Right atrium auricular region (tissue), 2 donors: Measurements from ENCODE around the gene S100A10. TPM values are rescaled to one million over a fixed set of nuclear protein-coding genes. Genes with fewer than 3 reads are reported as not detected.
A peak's percentile ranks its signal among the peaks of the same experiment; 100 is the strongest.

Experiments used
- DNase-seq: peaks from one replicate; pipeline ENCODE4 v3.0.0-alpha.2; 2019; ENCODE audit warnings: low spot score
- H3K27ac ChIP-seq, 2 donors: fragments of 200-600 bp; sonication (generic); 1 replicate in 1 of 2; 2 replicates in 1 of 2; pipeline ENCODE4 v1.5.1; 2016 to 2019
- H3K27me3 ChIP-seq, 2 donors: fragments of 200-600 bp; sonication (generic); one replicate each; pipeline versions ENCODE4 v1.5.1 to v1.6.0; 2017 to 2019
- H3K36me3 ChIP-seq: fragments of 200-600 bp; sonication (generic); one replicate; pipeline ENCODE4 v1.5.1; 2016
- H3K4me1 ChIP-seq, 2 donors: fragments of 200-600 bp; sonication (generic); one replicate each; pipeline versions ENCODE4 v1.5.1 to v1.6.0; 2017 to 2019
- H3K4me3 ChIP-seq, 2 donors: fragments of 200-600 bp; sonication (generic); 1 replicate in 1 of 2; 2 replicates in 1 of 2; pipeline ENCODE4 v1.5.1; 2017 to 2019; ENCODE audit warnings: mild to moderate bottlenecking in 1 of 2, moderate library complexity in 1 of 2
- H3K9me3 ChIP-seq, 2 donors: fragments of 200-600 bp; sonication (generic); one replicate each; pipeline ENCODE4 v1.5.1; 2019
- CTCF ChIP-seq, 2 donors: fragments of 200-600 bp; sonication (generic); IDR thresholded peaks; one replicate each; pipeline ENCODE4 v1.5.1; 2019; ENCODE audit warnings: antibody characterized with exemption in 2 of 2
- total RNA-seq, 2 donors: library from RNA; depleted of rRNA; stranded (reverse); fragments of >200 nt; gene quantifications; one replicate each; pipeline ENCODE4 v1.1.0, GENCODE V29; 2016

Gene S100A10
- total RNA-seq, 2 donors from 2014 or later = 75.2 to 116 TPM

- H3K4me3 ChIP-seq = no peak overlapping the region
- DNase-seq = no peak
- H3K4me1 ChIP-seq = peaks cover 0 to 5% of the 10 kb centered on the region in 2 donors
- no peaks in the 10 kb centered on the region for H3K9me3 ChIP-seq
- H3K27ac ChIP-seq = no peak overlapping the region
- no peaks in the 10 kb centered on the region for H3K36me3 ChIP-seq
- H3K27me3 ChIP-seq = no peaks in the 10 kb centered on the region
- no peak for TF ChIP-seq CTCF (IDR thresholded peaks at IDR 0.05)
These were observed 13.4 kb upstream of the S100A10 start for GRCh38 chr1:152007047-152007446.

GRCh38 chr1:152005360-152005912 is 11.8 kb upstream of the S100A10 start:
- Histone ChIP-seq H3K27ac (no peak overlapping the region), H3K4me1 (peaks cover 0 to 5% of the 10 kb centered on the region in 2 donors), H3K27me3 (no peaks in the 10 kb centered on the region), H3K4me3 (no peak overlapping the region), H3K36me3 (no peaks in the 10 kb centered on the region), H3K9me3 (no peaks in the 10 kb centered on the region)
- no peak for TF ChIP-seq CTCF (IDR thresholded peaks at IDR 0.05)
- no peak for DNase-seq

- Histone ChIP-seq H3K27ac (no peak overlapping the region), H3K4me1 (peaks cover 0 to 5% of the 10 kb centered on the region in 2 donors), H3K27me3 (no peaks in the 10 kb centered on the region), H3K36me3 (no peaks in the 10 kb centered on the region), H3K4me3 (no peak overlapping the region), H3K9me3 (no peaks in the 10 kb centered on the region)
- no peak for TF ChIP-seq CTCF (IDR thresholded peaks at IDR 0.05)
- DNase-seq = no peak
These were observed 10.3 kb upstream of the S100A10 start for GRCh38 chr1:152003846-152004442.

- Histone ChIP-seq H3K36me3 (no peaks in the 10 kb centered on the region), H3K4me1 (peaks cover 0 to 5% of the 10 kb centered on the region in 2 donors), H3K27me3 (no peaks in the 10 kb centered on the region), H3K4me3 (no peak overlapping the region), H3K27ac (no peak overlapping the region), H3K9me3 (no peaks in the 10 kb centered on the region)
- TF ChIP-seq CTCF (IDR thresholded peaks at IDR 0.05) = no peak
- no peak for DNase-seq
These were observed 9.3 kb upstream of the S100A10 start for GRCh38 chr1:152002960-152003359.

GRCh38 chr1:152001631-152002584 is 8.2 kb upstream of the S100A10 start:
- DNase-seq = peak; percentile 97
- H3K27ac ChIP-seq = peak overlapping the region; percentile 19 to 65
- TF ChIP-seq CTCF (IDR thresholded peaks at IDR 0.05) = peak; percentile 82 to 95
- peaks cover 0 to 5% of the 10 kb centered on the region in 2 donors for H3K4me1 ChIP-seq
- no peaks in the 10 kb centered on the region for H3K9me3 ChIP-seq
- no peak overlapping the region for H3K4me3 ChIP-seq
- H3K27me3 ChIP-seq = no peaks in the 10 kb centered on the region
- H3K36me3 ChIP-seq = no peaks in the 10 kb centered on the region
